Stimulated activated CD4-positive, alpha-beta T cell treated with anti-CD3 and anti-CD28 coated beads, Interleukin-1b, Interleukin-23, amount 100 ng/mL, for 48 hours (primary cell): ENCODE data around the gene SOWAHA.

Experiments used
- DNase-seq: peaks from one replicate; pipeline ENCODE4 v3.0.0-alpha.2; 2020

Gene SOWAHA

DNA sequence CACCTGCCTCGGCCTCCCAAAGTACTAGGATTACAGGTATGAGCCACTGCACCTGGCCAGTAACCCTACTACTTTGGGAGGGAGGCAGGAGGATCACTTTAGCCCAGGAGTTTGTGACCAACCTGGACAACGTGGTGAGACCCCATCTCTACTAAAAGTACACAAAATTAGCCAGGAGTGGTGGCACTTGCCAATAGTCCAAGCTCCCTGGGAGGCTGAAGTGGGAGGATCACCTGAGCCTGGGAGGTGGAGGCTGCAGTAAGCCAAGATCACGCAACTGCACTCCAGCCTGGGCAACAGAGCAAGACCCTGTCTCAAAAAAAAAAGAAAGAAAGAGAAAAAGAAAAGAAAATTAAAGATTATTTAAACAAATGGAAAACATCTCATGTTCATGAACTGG, 42.9 kb downstream of the SOWAHA start:
- no peak for DNase-seq

DNA sequence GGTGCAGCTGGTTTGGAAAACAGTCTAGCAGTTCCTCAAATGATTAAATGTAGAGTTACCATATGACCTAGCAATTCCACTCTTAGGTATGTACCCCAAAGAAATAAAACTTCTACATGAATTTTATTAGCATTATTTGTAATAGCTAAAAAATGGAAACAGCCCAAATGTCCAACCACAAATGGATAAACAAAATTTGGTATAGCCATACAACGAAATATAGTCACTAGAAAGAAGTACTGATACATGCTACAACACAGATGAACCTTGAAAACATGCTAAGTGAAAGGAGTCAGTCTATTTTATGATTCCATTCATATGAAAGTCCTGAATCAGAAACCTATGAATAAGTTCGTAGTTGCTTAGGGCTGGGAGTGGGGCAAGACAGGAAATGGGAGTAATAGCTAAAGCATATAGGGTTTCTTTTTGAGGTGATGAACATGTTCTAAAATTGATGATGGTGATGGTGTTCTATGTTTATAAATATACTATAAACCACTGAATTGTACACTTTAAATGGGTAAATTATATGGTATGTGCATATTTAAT, 46.9 kb downstream of the SOWAHA start:
- no peak for DNase-seq

GRCh38 chr5:132860742-132861141, 47.6 kb downstream of the SOWAHA start:
- no peak for DNase-seq

GRCh38 chr5:132865668-132866341, 52.7 kb downstream of the SOWAHA start:
- DNase-seq, result no peak
